ENCODE data around the gene PPT2.

GRCh38 chr6:32210191-32210601 lies 56.3 kb downstream of the PPT2 start:
- TF ChIP-seq CTCF (IDR thresholded peaks at IDR 0.05; ENCODE audit: insufficient read depth, low read length) (no peak), POLR2AphosphoS5 (IDR thresholded peaks at IDR 0.05; ENCODE audit: low read depth) (no peak)
- TF ChIP-seq, protein P1, sequence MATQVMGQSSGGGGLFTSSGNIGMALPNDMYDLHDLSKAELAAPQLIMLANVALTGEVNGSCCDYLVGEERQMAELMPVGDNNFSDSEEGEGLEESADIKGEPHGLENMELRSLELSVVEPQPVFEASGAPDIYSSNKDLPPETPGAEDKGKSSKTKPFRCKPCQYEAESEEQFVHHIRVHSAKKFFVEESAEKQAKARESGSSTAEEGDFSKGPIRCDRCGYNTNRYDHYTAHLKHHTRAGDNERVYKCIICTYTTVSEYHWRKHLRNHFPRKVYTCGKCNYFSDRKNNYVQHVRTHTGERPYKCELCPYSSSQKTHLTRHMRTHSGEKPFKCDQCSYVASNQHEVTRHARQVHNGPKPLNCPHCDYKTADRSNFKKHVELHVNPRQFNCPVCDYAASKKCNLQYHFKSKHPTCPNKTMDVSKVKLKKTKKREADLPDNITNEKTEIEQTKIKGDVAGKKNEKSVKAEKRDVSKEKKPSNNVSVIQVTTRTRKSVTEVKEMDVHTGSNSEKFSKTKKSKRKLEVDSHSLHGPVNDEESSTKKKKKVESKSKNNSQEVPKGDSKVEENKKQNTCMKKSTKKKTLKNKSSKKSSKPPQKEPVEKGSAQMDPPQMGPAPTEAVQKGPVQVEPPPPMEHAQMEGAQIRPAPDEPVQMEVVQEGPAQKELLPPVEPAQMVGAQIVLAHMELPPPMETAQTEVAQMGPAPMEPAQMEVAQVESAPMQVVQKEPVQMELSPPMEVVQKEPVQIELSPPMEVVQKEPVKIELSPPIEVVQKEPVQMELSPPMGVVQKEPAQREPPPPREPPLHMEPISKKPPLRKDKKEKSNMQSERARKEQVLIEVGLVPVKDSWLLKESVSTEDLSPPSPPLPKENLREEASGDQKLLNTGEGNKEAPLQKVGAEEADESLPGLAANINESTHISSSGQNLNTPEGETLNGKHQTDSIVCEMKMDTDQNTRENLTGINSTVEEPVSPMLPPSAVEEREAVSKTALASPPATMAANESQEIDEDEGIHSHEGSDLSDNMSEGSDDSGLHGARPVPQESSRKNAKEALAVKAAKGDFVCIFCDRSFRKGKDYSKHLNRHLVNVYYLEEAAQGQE (IDR thresholded peaks at IDR 0.05; ENCODE audit: insufficient replicate concordance, low read depth): no peak
